Brain microvascular endothelial cell (primary cell): ENCODE measurements around the gene ELF5.

Experiments used
- DNase-seq: peaks from one replicate; pipeline ENCODE4 v3.0.0-alpha.2; 2020
- H3K27ac ChIP-seq: fragments of 250-450 bp; sonication (Bioruptor Pico); 2 replicates; pipeline ENCODE4 v1.5.1; 2020; ENCODE audit warnings: mild to moderate bottlenecking, moderate library complexity
- H3K27me3 ChIP-seq: fragments of 250-450 bp; sonication (Bioruptor Pico); replicated peaks from 2 replicates; pipeline ENCODE4 v1.5.1; 2020; ENCODE audit warnings: mild to moderate bottlenecking
- H3K36me3 ChIP-seq: fragments of 250-450 bp; sonication (Bioruptor Pico); replicated peaks from 2 replicates; pipeline ENCODE4 v1.5.1; 2020; ENCODE audit warnings: mild to moderate bottlenecking
- H3K4me3 ChIP-seq: 2 replicates; pipeline ENCODE4 v1.5.1; 2011; ENCODE audit warnings: low read depth, mild to moderate bottlenecking, control low read depth, low read length, moderate library complexity
- CTCF ChIP-seq: IDR thresholded peaks from 2 replicates; pipeline ENCODE4 v1.5.1; 2011; ENCODE audit warnings: low read depth, mild to moderate bottlenecking, moderate library complexity, low read length, control low read depth, inconsistent platforms; ENCODE audit errors: missing control alignments
- in situ Hi-C: cut with HindIII; loops from 2 replicates; pipeline ENCODE4 v1.10.0; 2017; ENCODE audit warnings: low sequenced_read_pairs, low pct_ligation_motif_present

The ELF5 gene

DNA sequence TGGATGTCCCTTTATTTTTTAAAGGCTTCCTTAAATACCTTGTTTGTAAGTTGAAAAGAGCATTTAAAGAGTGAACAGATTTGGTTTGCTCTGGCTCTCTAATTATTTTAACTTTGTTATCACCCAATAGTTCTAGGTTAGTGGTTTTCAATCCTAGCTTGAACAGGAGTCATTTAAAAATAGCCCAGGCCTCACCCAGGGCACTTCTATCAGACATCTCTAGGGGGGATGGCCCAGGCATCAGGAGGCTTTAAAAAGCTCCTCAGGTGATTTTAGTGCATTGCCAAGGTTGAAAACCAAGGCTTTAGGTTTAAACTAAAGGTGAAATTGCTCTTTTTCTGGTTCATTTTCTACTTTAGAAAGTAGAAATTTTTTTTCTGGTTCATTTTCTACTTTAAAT is 66.5 kb downstream of the ELF5 start:
- Histone ChIP-seq H3K27me3 (no peaks in the 10 kb centered on the region), H3K4me3 (no peak overlapping the region), H3K36me3 (peaks cover 12% of the 10 kb centered on the region), H3K27ac (no peak overlapping the region)
- no peak for DNase-seq
- in situ Hi-C loops = no loop called here
- no peak for TF ChIP-seq CTCF

DNA sequence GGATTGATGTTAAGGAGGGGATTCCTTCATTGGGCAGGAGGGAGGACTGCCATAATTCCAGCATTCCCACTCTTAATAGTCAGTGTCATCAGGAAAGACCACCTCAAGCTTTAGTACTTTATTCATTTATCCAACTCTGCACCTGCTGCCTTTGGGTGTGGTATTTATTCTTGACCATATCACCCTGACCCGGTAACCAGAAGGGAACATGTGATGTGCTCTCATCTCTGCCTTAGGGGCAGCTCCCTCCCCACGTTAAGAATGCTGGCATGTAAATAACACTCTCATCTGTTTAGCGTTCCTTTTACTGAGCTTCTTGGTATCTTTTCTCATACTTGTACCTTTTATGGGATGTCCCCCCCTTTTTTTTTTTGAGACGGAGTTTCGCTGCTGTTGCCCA is 67.2 kb downstream of the ELF5 start:
- Histone ChIP-seq H3K27me3 (no peaks in the 10 kb centered on the region), H3K27ac (no peak overlapping the region), H3K36me3 (peaks cover 12% of the 10 kb centered on the region), H3K4me3 (no peak overlapping the region)
- no peak for TF ChIP-seq CTCF
- in situ Hi-C loops = no loop called here
- DNase-seq = no peak

GRCh38 chr11:34445956-34446355 is 67.6 kb downstream of the ELF5 start:
- DNase-seq = no peak
- Histone ChIP-seq H3K36me3 (peaks cover 10% of the 10 kb centered on the region), H3K27ac (no peak overlapping the region), H3K4me3 (no peak overlapping the region), H3K27me3 (no peaks in the 10 kb centered on the region)
- in situ Hi-C loops = no loop called here
- TF ChIP-seq CTCF = no peak

- Histone ChIP-seq H3K4me3 (no peak overlapping the region), H3K27me3 (no peaks in the 10 kb centered on the region), H3K36me3 (no peaks in the 10 kb centered on the region), H3K27ac (no peak overlapping the region)
- DNase-seq = no peak
- no peak for TF ChIP-seq CTCF
- in situ Hi-C loops = no loop called here
These were observed 69.2 kb downstream of the ELF5 start for GRCh38 chr11:34444428-34444827.

- TF ChIP-seq CTCF = no peak
- Histone ChIP-seq H3K27me3 (no peaks in the 10 kb centered on the region), H3K36me3 (no peaks in the 10 kb centered on the region), H3K4me3 (no peak overlapping the region), H3K27ac (no peak overlapping the region)
- in situ Hi-C loops = no loop called here
- no peak for DNase-seq
These were observed 70.5 kb downstream of the ELF5 start for GRCh38 chr11:34443136-34443535.

GRCh38 chr11:34441814-34442213 is 71.8 kb downstream of the ELF5 start:
- no peak overlapping the region for H3K27ac ChIP-seq
- no peak for DNase-seq
- no peak for TF ChIP-seq CTCF
- in situ Hi-C loops = no loop called here
- H3K27me3 ChIP-seq = no peaks in the 10 kb centered on the region
- no peaks in the 10 kb centered on the region for H3K36me3 ChIP-seq
- H3K4me3 ChIP-seq = no peak overlapping the region
